GM19193 (cell line): ENCODE data around the gene CLDN6.

Source experiments
- POLR2A ChIP-seq: IDR thresholded peaks from 4 replicates; pipeline ENCODE4 v1.6.1; 2011; ENCODE audit not compliant: insufficient read depth, insufficient read length; ENCODE audit errors: extremely low read depth

CLDN6 gene

DNA sequence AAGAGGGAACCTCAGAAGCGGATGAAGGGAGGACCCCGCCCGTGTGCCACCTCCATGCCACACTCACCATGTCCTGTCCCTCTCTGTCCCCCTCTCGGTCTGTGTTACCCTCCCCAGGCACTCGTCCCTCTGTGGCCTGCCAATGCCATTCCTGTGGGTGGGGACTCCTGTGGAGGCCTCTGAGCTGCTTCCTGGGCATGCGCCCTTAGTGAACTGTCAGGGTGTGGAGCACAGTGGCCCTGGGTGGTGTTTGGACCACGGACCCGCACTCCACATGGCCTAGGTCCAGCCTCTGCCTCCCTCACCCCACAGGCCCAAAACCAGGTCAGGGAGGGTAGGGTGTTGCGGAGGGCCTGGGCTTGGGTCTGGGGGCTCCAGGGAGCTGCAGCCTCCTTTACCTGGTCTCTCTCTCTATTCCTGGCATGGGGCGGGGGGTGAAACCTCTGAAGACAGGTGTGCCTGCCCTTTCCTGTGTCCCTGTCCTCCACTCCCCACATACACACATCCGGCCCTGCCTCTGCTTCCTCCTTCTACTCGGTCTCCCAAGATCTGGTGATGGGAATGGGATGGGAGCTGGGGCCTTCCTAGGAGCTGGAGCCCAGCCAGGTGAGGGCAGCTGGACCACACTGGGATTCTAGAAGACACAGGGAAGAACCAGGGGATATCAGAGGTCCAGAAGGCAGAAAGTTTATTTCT is 26.3 kb downstream of the CLDN6 start:
- TF ChIP-seq POLR2A: no peak

DNA sequence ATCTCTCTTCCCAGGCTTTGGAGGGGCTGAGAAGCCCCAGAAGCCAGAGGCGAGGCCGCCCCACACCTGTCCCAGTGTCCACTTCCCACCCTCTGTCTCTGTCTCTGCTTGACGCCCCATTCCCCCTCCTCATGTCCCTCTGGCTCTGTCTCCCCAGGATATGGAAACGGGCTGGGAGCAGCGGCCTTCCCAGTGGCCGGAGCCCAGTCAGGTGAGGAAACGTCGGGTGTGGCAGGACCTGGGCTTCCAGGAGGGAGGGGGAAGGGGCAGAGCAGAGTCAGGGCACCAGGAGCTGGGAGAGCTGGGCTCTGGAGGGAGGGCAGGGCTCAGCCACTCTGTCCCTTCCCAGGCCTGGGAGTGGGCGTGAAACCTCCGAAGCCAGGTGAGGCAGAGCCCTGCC is 27.1 kb downstream of the CLDN6 start:
- TF ChIP-seq POLR2A: no peak

DNA sequence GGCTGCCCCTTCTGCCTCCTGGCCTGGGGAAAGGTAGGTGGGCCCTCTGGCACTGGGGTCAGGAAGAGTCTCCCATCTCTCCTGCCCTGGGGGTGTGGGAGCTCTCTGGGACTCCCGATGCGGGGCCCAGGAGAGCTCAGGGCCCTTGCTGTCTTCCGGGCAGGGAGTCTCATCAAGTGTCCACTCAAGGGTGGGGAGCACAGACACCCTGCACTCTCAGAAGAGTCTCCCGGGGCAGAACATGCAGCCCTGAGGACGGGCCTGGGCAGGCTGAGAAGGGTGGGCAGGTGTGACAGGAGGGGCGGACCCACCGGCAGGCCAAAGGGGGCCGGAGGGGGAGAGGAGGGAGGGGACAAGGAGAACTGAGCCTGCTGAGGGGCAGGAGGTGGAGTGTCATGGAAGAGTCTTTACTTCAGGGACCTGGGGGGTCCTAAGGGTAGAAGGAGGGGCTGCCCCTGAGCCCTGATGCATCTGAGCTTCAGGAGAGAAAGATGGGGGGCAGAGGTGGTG is 29.3 kb downstream of the CLDN6 start:
- no peak for TF ChIP-seq POLR2A

DNA sequence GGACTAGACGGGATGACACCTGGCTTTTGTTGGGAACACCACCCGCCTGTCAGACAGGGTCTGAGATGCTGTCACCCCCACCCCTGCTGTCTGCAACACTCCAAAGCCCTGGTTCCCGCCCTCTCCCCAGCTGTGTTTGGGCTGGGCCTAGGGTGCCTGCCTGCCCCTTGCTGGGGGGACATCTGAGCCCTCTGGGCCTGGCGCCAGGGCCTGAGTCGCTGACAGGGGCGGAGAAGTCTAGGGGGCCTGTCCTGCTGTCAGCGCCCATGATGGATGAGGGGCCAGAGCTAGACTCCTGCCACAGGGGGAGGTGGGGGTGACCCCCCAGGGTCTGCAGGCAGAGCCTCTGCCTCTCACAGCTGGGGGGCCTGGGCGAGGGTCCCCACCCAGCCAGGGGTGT is 30.1 kb downstream of the CLDN6 start:
- TF ChIP-seq POLR2A: no peak

DNA sequence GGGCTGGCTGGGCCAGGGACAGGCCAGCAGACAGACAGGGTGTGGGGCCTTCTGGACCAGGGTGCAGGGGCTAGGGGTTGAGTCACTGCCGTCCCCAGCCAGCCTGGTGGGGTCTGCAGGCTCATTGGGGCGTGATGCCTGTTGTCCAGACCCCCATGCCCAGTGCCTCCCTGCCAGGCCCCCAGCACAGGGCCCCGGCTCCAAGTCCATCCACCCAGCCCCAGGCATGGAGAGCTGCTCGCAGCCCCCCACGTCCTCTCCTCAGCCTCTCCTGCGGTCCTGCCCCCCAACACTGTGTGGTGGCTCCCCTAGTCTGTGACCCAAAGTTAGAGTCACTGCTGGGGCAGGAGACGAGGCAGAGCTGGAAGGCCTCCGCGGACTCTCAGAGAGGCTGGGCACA is 30.7 kb downstream of the CLDN6 start:
- TF ChIP-seq POLR2A: no peak

DNA sequence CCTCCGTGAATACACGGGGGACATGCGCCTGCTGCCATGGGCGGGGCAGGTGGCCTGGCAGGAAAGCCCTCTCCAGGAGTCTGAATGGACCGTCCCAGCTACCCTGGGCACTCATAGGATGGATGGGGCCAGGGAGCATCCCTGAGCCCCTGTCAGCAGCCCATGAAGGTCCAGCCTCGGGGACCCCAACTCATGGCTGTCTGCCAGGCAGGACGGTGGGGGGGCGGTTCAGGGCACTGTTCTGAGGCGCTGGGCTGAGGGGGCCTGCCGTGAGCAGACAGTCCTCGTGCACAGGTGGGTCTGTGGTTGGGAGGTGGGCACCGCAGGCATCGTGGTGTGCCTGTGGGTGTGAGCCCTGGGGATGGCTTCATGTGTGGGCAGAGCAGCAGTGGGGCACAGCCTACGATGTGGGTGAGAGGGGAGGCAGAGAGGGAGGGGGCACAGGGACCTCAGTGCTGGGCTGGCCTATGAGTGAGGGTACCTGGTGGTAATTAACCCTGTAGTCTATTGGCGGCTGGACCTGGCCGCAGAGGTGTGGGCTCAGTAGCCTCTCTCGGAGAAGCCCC is 31.3 kb downstream of the CLDN6 start:
- TF ChIP-seq POLR2A: no peak

DNA sequence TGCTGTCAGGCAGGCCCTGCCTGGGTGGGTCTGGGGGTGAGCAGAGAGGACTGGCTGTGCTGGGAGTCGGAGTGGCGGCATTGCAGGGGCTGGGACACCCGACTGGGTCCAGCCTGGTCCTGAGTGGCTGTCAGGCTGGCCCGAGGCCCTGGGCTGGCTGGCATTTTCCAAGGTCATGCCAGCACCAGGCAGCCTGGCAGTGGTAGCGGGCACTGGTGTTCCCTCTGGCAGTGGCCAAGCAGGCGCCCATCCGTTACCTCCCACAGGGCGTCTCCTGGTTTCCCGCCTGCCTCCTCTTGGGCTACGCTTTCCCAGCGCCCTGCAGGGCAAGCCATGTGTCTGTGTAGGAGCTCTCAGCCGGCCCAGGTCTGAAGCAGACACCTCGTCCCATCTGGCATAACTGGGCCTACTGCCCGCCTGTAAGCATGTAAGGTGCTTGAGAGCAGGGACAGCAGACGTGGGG is 32.1 kb downstream of the CLDN6 start:
- TF ChIP-seq POLR2A: no peak

DNA sequence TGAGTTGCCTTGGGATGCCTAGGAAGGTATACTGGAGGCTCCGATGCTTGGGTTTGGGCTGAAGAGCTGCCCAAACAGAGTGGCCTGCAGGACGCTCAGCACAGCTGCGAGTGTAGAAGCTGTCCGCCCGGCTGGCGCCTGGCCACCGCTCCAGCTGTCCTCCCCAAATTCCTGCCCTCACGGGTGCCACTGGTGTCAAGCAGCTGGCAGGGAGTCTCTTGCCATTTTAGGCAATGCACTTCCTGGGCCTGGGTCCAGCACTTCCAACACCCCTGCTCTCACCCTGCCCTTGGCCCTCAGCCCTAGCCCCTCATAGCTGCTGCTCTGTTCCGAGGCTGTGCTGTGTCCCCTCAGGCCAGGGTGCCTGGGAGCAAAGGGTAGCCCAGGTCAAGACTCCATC is 32.5 kb downstream of the CLDN6 start:
- TF ChIP-seq POLR2A: no peak

DNA sequence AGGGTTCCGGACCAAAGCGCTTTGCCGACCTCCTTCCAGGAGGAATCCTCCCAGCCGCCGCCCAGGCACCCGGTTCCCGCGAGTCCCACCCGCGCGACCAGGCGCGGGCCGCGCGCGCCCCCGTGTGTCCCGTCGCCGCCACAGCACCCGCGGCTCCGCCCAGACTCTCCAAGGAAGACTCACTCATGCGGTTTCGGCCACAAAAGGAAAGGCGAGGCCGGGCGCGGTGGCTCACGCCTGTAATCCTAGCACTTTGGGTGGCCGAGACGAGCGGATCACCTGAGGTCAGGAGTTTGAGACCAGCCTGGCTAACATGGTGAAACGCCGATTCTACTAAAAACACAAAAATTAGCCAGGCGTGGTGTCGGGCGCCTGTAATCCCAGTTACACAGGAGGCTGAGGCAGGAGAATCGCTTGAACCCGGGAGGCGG is 34.3 kb downstream of the CLDN6 start:
- TF ChIP-seq POLR2A: no peak

DNA sequence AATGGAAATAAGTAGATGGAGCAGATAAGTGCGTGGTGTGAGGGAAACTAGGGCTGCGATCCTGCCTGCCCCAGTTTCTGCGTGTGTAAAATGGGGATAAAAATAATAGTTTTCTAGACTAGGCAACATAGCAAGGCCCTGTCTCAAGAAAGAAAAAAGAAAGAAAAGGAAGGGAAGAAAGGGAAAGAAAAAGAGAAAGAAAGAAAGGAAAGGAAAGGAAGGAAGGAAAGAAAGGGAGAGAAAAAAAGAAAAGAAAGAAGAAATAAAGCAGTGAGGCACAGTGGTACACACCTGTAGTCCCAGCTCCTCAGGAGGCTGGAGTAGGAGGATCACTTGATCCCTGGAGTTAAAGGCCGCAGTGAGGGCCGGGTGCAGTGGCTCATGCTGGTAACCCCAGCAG is 35.6 kb downstream of the CLDN6 start:
- TF ChIP-seq POLR2A: no peak

DNA sequence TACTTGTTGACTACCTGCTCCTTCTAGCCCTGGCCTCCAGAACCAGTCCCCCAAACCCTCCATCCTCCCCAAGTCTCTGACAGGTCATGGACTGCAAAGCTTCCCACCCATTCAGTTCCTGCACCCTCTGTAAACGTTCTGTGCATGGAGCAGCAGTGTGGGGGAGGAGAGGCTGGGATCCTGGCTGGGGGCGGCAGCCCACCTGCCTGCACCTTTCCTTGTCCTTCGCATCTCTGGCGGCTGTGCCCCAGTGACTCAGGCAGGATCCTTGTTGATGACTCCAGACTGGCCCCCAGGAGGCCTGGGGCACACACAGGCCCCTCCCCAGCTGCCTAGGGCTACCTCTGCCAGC is 36.1 kb downstream of the CLDN6 start:
- no peak for TF ChIP-seq POLR2A

DNA sequence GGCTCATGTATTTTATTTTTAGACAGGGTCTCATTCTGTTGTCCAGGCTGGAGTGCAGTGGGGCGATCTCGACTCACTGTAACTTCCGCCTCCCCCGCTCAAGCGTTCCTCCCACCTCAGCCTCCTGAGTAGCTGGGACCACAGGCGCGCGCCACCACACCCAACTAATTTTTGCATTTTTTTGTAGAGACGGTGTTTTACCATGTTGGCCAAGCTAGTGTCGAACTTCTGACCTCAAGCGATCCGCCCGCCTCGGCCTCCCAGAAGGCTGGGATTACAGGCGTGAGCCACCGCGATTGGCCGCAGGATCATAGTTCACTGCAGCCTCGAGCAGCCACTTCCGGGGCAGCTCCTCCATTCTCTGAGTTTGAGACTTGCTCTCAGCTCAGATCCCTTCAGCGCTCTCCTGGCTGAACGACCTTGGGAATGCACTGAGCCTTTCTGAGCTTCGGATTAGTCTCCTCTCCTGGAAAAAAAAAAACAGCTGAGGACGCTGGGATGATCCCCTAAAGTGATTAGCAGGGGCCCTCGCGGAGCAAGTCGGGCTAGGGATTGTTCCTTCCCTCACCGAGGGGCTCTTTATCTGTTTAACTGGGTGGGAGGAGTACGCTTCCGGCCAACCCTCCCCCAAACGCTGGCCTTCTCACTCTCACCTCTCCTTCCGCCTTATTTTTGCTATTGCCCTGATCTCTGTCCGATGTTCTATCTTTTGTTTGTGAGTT is 36.6 kb downstream of the CLDN6 start:
- no peak for TF ChIP-seq POLR2A

DNA sequence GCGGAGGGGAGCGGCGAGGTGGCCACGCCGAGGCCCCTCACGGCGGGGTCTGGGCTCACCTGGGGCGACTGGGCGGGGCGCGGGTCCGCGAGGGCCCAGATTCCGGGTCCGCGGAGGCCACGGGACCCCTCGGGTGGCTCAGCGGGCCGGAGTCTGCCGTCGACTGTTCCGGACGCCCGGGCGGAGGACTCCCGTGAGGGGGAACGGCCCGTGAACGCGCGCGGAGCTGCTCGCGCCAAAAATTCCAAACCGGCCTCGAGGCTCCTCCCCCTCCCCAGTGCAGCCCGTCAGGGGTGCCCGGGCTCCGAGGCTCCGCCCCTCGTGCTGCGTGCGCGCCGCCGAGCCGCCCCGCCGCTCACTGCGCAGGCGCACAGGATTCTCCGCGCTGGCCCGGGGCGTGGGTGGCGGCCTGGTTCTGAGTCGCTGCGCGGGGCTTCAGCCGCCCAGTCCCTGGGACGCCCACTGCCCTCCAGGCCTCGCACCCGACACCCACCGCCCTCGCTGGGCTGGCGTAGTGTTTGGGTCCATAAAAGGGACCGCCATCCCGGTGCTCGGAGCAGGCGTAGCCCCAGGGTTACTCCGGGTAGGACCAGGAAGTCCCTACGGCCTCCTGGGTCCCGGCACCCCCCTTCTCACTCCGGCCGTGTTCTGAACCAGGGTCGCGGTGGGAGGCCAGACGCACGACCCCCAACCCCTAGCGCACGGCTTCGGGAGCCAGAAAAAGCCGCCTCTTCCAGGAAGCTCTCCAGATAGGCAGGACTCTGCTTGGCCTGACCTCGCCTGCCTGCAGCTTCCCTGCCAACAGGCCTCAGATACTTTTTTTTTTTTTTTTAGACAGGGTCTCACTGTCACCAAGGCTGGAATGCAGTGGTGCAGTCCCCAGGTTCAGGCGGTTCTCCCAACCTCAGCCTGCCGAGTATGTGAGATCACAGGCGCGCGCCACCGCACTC is 37.5 kb downstream of the CLDN6 start, which contains the start of gene PKMYT1:
Gene PKMYT1 (minus strand): TSS at position 220 of the 950 bp plus-strand sequence. CDS start 789 bp downstream, outside the sequence.
- peak; percentile 92 for TF ChIP-seq POLR2A

DNA sequence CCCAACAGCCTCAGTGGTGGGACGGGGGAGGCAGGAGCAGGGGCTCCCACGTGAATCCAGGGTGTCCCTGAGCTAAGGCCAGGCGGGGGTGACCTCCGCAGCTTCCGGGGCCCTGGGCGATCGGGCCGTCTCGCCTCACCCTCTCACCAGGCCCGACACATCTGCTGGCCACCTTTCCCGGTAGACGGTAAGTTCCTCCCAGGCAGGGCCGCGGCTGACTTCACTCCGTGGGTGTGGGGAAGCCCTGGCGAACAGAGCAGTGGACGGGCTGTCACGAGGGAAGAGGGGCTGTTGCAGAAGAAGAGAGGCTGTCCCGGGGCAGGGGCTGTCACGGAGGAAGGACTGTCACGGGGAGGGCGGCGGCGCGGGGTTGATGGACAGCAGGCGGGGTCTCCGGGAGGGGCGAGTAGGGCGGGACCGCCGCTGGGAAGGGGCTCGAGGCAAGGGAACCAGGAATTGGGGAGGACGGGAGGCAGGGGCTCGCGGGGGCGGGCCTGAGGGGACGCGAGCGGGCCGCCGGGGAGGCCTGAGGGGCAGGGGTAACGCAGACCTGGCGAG is 38.2 kb downstream of the CLDN6 start:
- TF ChIP-seq POLR2A: no peak
